B cell (primary cell): ENCODE measurements around the gene MYH10. TPM values are rescaled to one million over a fixed set of nuclear protein-coding genes. Genes with fewer than 3 reads are reported as not detected.

Experiments used
- ATAC-seq: fragments of 200-7000 bp; cut with Tn5 transposase; one replicate; pipeline ENCODE4 v1.10.0; 2021; ENCODE audit warnings: low read depth, mild to moderate bottlenecking, moderate number of reproducible peaks, moderate library complexity
- CTCF ChIA-PET: fragments of 350-600 bp; sonication (Branson Sonifier 250); formaldehyde crosslinking; loops from one replicate; lab custom pipeline; 2021; ENCODE audit warnings: antibody characterized with exemption, inconsistent platforms; lab: Charles Lee
- POLR2A ChIA-PET: fragments of 350-600 bp; sonication (Branson Sonifier 250); formaldehyde crosslinking; loops from one replicate; lab custom pipeline; 2021; ENCODE audit warnings: antibody characterized with exemption; lab: Charles Lee
- DNase-seq: peaks from one replicate; pipeline ENCODE4 v3.0.0; 2013
- H2AFZ ChIP-seq: 2 replicates; pipeline ENCODE4 v1.6.1; 2012; ENCODE audit warnings: mild to moderate bottlenecking, low read depth, low read length; ENCODE audit not compliant: insufficient read depth, poor library complexity, severe bottlenecking
- H3K27ac ChIP-seq, 2 donors: 1 replicate in 1 of 2; 2 replicates in 1 of 2; pipeline ENCODE4 v1.5.1; 2012 to 2013; ENCODE audit warnings: low read length in 2 of 2, mild to moderate bottlenecking in 2 of 2, moderate library complexity in 1 of 2
- H3K27me3 ChIP-seq, 4 experiments: fragments of 200-600 bp in 1 of 4; sonication (generic) in 1 of 4; replicated peaks in 1 of 4; 1 replicate in 2 of 4; 2 replicates in 2 of 4; pipeline versions ENCODE4 v1.6.1 to v1.7.0; 2013 to 2016; ENCODE audit warnings: low read length in 3 of 4, mild to moderate bottlenecking in 2 of 4, mixed read lengths in 1 of 4, moderate library complexity in 1 of 4; ENCODE audit not compliant: insufficient read depth in 4 of 4, control insufficient read depth in 3 of 4; ENCODE audit errors: control extremely low read depth in 1 of 4
- H3K36me3 ChIP-seq, 2 experiments: replicated peaks in 1 of 2; 1 replicate in 1 of 2; 2 replicates in 1 of 2; pipeline versions ENCODE4 v1.6.1 to v1.7.1; 2013; ENCODE audit warnings: low read length in 1 of 2; ENCODE audit not compliant: insufficient read depth in 2 of 2, control insufficient read depth in 1 of 2; ENCODE audit errors: control extremely low read depth in 1 of 2, extremely low read depth in 1 of 2
- H3K4me1 ChIP-seq, 2 donors: fragments of 200-600 bp in 1 of 2; sonication (generic) in 1 of 2; 1 replicate in 1 of 2; 2 replicates in 1 of 2; pipeline versions ENCODE4 v1.5.1 to v1.6.1; 2013 to 2017; ENCODE audit warnings: low read length in 2 of 2; ENCODE audit not compliant: control insufficient read depth in 2 of 2, insufficient read depth in 2 of 2
- H3K4me2 ChIP-seq: replicated peaks from 2 replicates; pipeline ENCODE3; 2012; ENCODE audit warnings: mild to moderate bottlenecking, low read depth, low read length; ENCODE audit not compliant: poor library complexity, severe bottlenecking
- H3K4me3 ChIP-seq, 5 experiments: fragments of 200-600 bp in 1 of 5; sonication (generic) in 1 of 5; 1 replicate in 3 of 5; 2 replicates in 2 of 5; pipeline versions ENCODE4 v1.5.1 to v1.7.0; 2011 to 2016; ENCODE audit warnings: low read length in 4 of 5, mild to moderate bottlenecking in 4 of 5, low read depth in 2 of 5, control low read depth in 1 of 5, moderate library complexity in 1 of 5; ENCODE audit not compliant: insufficient read depth in 1 of 5; ENCODE audit errors: control extremely low read depth in 1 of 5, extremely low read depth in 1 of 5
- H3K79me2 ChIP-seq: fragments of 200-600 bp; sonication (generic); one replicate; pipeline ENCODE4 v1.6.0; 2016; ENCODE audit warnings: low read length; ENCODE audit not compliant: control insufficient read depth, insufficient read depth
- H3K9ac ChIP-seq: fragments of 200-600 bp; sonication (generic); 2 replicates; pipeline ENCODE4 v1.6.1; 2017; ENCODE audit warnings: mild to moderate bottlenecking, low read length, moderate library complexity
- H3K9me3 ChIP-seq, 3 donors: one replicate each; pipeline versions ENCODE4 v1.6.1 to v1.7.1; 2013; ENCODE audit warnings: low read length in 2 of 3; ENCODE audit not compliant: control insufficient read depth in 2 of 3, insufficient read depth in 1 of 3; ENCODE audit errors: control extremely low read depth in 1 of 3
- H4K20me1 ChIP-seq: 2 replicates; pipeline ENCODE4 v1.6.0; 2012; ENCODE audit warnings: mild to moderate bottlenecking, low read length; ENCODE audit not compliant: insufficient read depth, control insufficient read depth, poor library complexity, severe bottlenecking
- H3K27ac Mint-ChIP-seq: one replicate; pipeline ENCODE4 v1.8.0; 2021; ENCODE audit warnings: mixed read lengths
- H3K27me3 Mint-ChIP-seq: one replicate; pipeline ENCODE4 v1.8.0; 2021; ENCODE audit warnings: mixed read lengths
- H3K4me1 Mint-ChIP-seq: one replicate; pipeline ENCODE4 v1.8.0; 2021; ENCODE audit warnings: mixed read lengths
- H3K4me3 Mint-ChIP-seq: one replicate; pipeline ENCODE4 v1.8.0; 2021; ENCODE audit warnings: mixed read lengths
- H3K9me3 Mint-ChIP-seq: one replicate; pipeline ENCODE4 v1.8.0; 2022; ENCODE audit warnings: mixed read lengths; ENCODE audit not compliant: insufficient read depth
- CTCF ChIP-seq: fragments of 200-600 bp; IDR thresholded peaks from one replicate; pipeline ENCODE4 v1.8.0; 2022; ENCODE audit warnings: antibody characterized with exemption, mild to moderate bottlenecking
- EZH2 ChIP-seq: IDR thresholded peaks from 2 replicates; pipeline ENCODE4 v1.6.1; 2012; ENCODE audit warnings: borderline replicate concordance, low read depth, mild to moderate bottlenecking, moderate library complexity, low read length; ENCODE audit not compliant: insufficient read depth, poor library complexity, severe bottlenecking
- WGBS: methylation state at CpG from one replicate; pipeline ENCODE4 v1.1.5; 2013; ENCODE audit warnings: missing lambda C conversion rate; ENCODE audit not compliant: insufficient coverage; 5-methylcytosine and 5-hydroxymethylcytosine counted together
- intact Hi-C: fragments of 100-400 bp; cut with micrococcal nuclease; formaldehyde crosslinking; loops from one replicate; pipeline ENCODE4 v1.10.0; 2022
- polyA plus RNA-seq: library from polyadenylated mRNA; depleted of rRNA; stranded (reverse); fragments of >200 nt; gene quantifications from 2 replicates; pipeline ENCODE4 v1.2.3, GENCODE V29; 2012
- total RNA-seq, 2 donors: library from RNA; stranded (reverse); fragments of 120-200 nt in 1 of 2; gene quantifications; 1 replicate in 1 of 2; 2 replicates in 1 of 2; pipeline versions ENCODE4 v1.2.3 to v1.2.4, GENCODE V29; 2013 to 2022

MYH10 gene
- total and polyA plus RNA-seq, 2 donors (not counting 1 experiment from before 2014, with no cell fraction given): 0.04 to 1.7 TPM

DNA sequence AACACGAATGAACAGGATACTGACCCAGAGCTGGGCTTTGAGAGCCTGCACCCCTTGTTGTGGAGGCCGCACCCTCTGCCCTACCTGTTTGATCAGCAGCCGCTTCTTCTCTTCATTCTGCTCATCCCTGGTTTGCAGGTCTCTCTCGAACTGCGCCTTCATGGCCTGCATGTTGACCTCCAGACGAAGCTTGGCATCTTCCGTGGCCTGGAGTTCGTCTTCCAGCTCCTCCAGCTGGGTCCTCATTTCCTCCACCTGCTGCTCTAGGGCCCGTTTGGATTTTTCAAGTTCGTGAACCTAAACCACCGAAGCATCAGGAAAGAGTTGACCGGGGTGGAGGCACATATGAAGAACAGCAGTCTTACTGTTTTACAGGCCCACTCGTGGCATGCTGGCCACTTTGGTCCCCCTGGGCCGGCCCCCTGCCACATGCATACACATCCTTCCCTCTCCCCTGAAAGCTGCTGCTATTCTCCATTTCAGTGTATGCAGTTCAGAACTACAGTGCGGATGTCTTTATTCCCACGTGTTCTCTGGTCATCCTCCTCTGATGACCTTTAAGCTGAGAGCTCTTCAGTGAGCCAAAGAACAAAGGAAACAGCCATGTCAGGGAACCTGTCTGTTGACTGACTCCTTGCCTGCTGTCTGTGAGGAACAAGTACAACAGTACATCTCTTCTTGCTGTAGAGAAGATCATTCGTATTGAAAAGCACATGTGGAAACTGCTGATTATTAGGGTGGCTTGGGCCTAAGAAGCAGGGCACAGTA lies 140.1 kb downstream of the MYH10 start:
- no peaks in the 10 kb centered on the region for H3K27me3 Mint-ChIP-seq
- Histone ChIP-seq H3K27me3 (no peaks in the 10 kb centered on the region), H3K4me2 (no peak overlapping the region), H3K9me3 (peaks cover 0 to 16% (median 0%) of the 10 kb centered on the region in 3 donors), H3K36me3 (peaks cover 0 to 5% of the 10 kb centered on the region in 2 experiments), H3K79me2 (no peaks in the 10 kb centered on the region), H2AFZ (no peak overlapping the region), H4K20me1 (no peaks in the 10 kb centered on the region), H3K27ac (no peak overlapping the region), H3K4me3 (no peak overlapping the region), H3K4me1 (no peaks in the 10 kb centered on the region), H3K9ac (no peak overlapping the region)
- CTCF ChIA-PET: no interaction called here
- POLR2A ChIA-PET: no interaction called here
- no peak for ATAC-seq
- peaks cover 2% of the 10 kb centered on the region for H3K9me3 Mint-ChIP-seq
- no peak overlapping the region for H3K27ac Mint-ChIP-seq
- intact Hi-C loops: no loop called here
- TF ChIP-seq CTCF (no peak), EZH2 (no peak)
- no peaks in the 10 kb centered on the region for H3K4me1 Mint-ChIP-seq
- no peak for DNase-seq
- H3K4me3 Mint-ChIP-seq: no peak overlapping the region
- WGBS: 92% methylated on average over 17 of the region's 17 CpGs

DNA sequence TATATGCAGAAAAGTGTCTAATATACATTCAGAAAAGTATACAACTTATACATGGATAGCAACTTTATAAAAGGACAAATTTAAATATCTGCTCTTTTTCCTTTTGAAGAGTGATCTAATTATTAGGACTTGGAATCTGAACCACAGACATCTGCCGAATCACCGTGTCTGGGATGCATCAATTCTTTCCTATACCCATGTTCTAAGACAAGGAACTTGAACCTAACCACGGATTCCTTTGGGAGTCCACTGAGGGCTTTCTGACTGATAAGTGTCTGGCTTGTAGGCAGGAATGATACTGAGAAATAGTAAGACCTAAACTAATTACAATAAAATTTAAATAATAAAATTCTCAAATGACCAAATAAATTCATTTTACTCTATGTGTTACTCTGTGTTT lies 140.7 kb downstream of the MYH10 start:
- no peaks in the 10 kb centered on the region for H3K27me3 ChIP-seq
- peaks cover 0 to 16% (median 0%) of the 10 kb centered on the region in 3 donors for H3K9me3 ChIP-seq
- no peak overlapping the region for H2AFZ ChIP-seq
- TF ChIP-seq EZH2: no peak
- TF ChIP-seq CTCF: no peak
- WGBS: no CpG with 5 or more reads among the region's 3 CpGs
- intact Hi-C loops: no loop called here
- no peak overlapping the region for H3K4me3 ChIP-seq
- ChIA-PET CTCF (no interaction called here), POLR2A (no interaction called here)
- Mint-ChIP-seq H3K9me3 (peaks cover 2% of the 10 kb centered on the region), H3K4me1 (no peaks in the 10 kb centered on the region), H3K4me3 (no peak overlapping the region), H3K27ac (no peak overlapping the region), H3K27me3 (no peaks in the 10 kb centered on the region)
- no peaks in the 10 kb centered on the region for H3K79me2 ChIP-seq
- DNase-seq (no peak), ATAC-seq (no peak)
- no peak overlapping the region for H3K27ac ChIP-seq
- H3K4me2 ChIP-seq: no peak overlapping the region
- no peaks in the 10 kb centered on the region for H3K4me1 ChIP-seq
- no peaks in the 10 kb centered on the region for H4K20me1 ChIP-seq
- peaks cover 0 to 5% of the 10 kb centered on the region in 2 experiments for H3K36me3 ChIP-seq
- H3K9ac ChIP-seq: no peak overlapping the region
